PFSK-1 (cell line): Measurements from ENCODE around the gene GZF1.

Experiments used
- FOXP2 ChIP-seq: optimal IDR thresholded peaks from 2 replicates; pipeline ENCODE3; 2011; ENCODE audit warnings: borderline replicate concordance, control low read depth, inconsistent platforms; ENCODE audit not compliant: insufficient read depth; ENCODE audit errors: extremely low read length, extremely low read depth
- POLR2AphosphoS5 ChIP-seq: IDR thresholded peaks from 2 replicates; pipeline ENCODE4 v1.6.1; 2012; ENCODE audit warnings: low read depth, mild to moderate bottlenecking, control low read depth, low read length, moderate library complexity
- SIN3A ChIP-seq: IDR thresholded peaks from 2 replicates; pipeline ENCODE4 v1.6.1; 2012; ENCODE audit warnings: mild to moderate bottlenecking, low read length, moderate library complexity, borderline replicate concordance; ENCODE audit not compliant: insufficient read depth

- TF ChIP-seq SIN3A (peak; percentile 64; the same call in 1 of the 2 replicates), FOXP2 (peak; percentile 51), POLR2AphosphoS5 (no peak)
Observed at GRCh38 chr20:23397961-23398360, 36.0 kb downstream of the GZF1 start.
